ENCODE measurements around the gene ABHD12B.

ABHD12B gene

GRCh38 chr14:50943261-50943942 lies 71.5 kb downstream of the ABHD12B start:
- Histone ChIP-seq H3K36me3 (ENCODE audit: control insufficient read depth, insufficient read depth, low read length) (no peaks in the 10 kb centered on the region), H3K79me2 (no peaks in the 10 kb centered on the region), H3K9ac (peak overlapping the region; percentile 17), H3K4me1 (peaks cover 2% of the 10 kb centered on the region), H3K4me3 (ENCODE audit: low read depth, low read length) (peak overlapping the region; percentile 76), H3K27ac (peak overlapping the region; percentile 52), H2AFZ (peak overlapping the region; percentile 85), H3K9me3 (ENCODE audit: control insufficient read depth, low read length) (no peaks in the 10 kb centered on the region), H3K4me2 (ENCODE audit: low read length) (peak overlapping the region; percentile 87), H3K27me3 (ENCODE audit: control insufficient read depth, insufficient read depth, low read length) (no peaks in the 10 kb centered on the region)
- no peak for TF ChIP-seq CTCF (IDR thresholded peaks at IDR 0.05)

- peak within 1 kb of the TSS; percentile 87 for H3K4me2 ChIP-seq (ENCODE audit: low read length)
- no peaks in the 10 kb centered on the region for H3K27me3 ChIP-seq (ENCODE audit: control insufficient read depth, insufficient read depth, low read length)
- no peaks in the 10 kb centered on the region for H3K36me3 ChIP-seq (ENCODE audit: control insufficient read depth, insufficient read depth, low read length)
- peaks cover 2% of the 10 kb centered on the region for H3K4me1 ChIP-seq
- H3K9ac ChIP-seq, result peak within 1 kb of the TSS; percentile 17
- peak within 1 kb of the TSS; percentile 76 for H3K4me3 ChIP-seq (ENCODE audit: low read depth, low read length)
- peak within 1 kb of the TSS; percentile 85 for H2AFZ ChIP-seq
- peak within 1 kb of the TSS; percentile 52 for H3K27ac ChIP-seq
- H3K9me3 ChIP-seq (ENCODE audit: control insufficient read depth, low read length), result no peaks in the 10 kb centered on the region
- TF ChIP-seq CTCF (IDR thresholded peaks at IDR 0.05), result no peak
- no peaks in the 10 kb centered on the region for H3K79me2 ChIP-seq
These were observed 72.2 kb downstream of the ABHD12B start, which contains the start of gene PYGL for GRCh38 chr14:50943943-50944646. Gene PYGL (minus strand): TSS chr14:50944483. CDS start chr14:50944403, 80 bp downstream.

- Histone ChIP-seq H3K4me2 (ENCODE audit: low read length) (peak overlapping the region; percentile 87), H2AFZ (peak overlapping the region; percentile 85), H3K9ac (peak overlapping the region; percentile 12), H3K36me3 (ENCODE audit: control insufficient read depth, insufficient read depth, low read length) (no peaks in the 10 kb centered on the region), H3K4me1 (peaks cover 2% of the 10 kb centered on the region), H3K4me3 (ENCODE audit: low read depth, low read length) (peak overlapping the region; percentile 76), H3K27me3 (ENCODE audit: control insufficient read depth, insufficient read depth, low read length) (no peaks in the 10 kb centered on the region), H3K9me3 (ENCODE audit: control insufficient read depth, low read length) (no peaks in the 10 kb centered on the region), H3K79me2 (no peaks in the 10 kb centered on the region), H3K27ac (peak overlapping the region; percentile 52)
- TF ChIP-seq CTCF (IDR thresholded peaks at IDR 0.05), result no peak
These were observed 73.0 kb downstream of the ABHD12B start for GRCh38 chr14:50944647-50945413.

- TF ChIP-seq CTCF (IDR thresholded peaks at IDR 0.05), result no peak
- no peaks in the 10 kb centered on the region for H3K9me3 ChIP-seq (ENCODE audit: control insufficient read depth, low read length)
These were observed 74.5 kb downstream of the ABHD12B start for GRCh38 chr14:50946234-50946935.

More at GRCh38 chr14:50946234-50946935, 74.5 kb downstream of the ABHD12B start:
- Histone ChIP-seq H3K79me2 (no peaks in the 10 kb centered on the region), H3K36me3 (ENCODE audit: control insufficient read depth, insufficient read depth, low read length) (no peaks in the 10 kb centered on the region), H3K4me3 (ENCODE audit: low read depth, low read length) (no peak overlapping the region), H3K9ac (no peak overlapping the region), H3K4me2 (ENCODE audit: low read length) (no peak overlapping the region), H3K4me1 (peaks cover 2% of the 10 kb centered on the region), H3K27me3 (ENCODE audit: control insufficient read depth, insufficient read depth, low read length) (no peaks in the 10 kb centered on the region), H3K27ac (no peak overlapping the region), H2AFZ (no peak overlapping the region)
